OCI-LY1 (cell line): ENCODE measurements around the gene ZNF775.

Source experiments
- CTCF ChIP-seq: fragments of 200-600 bp; sonication (generic), shearing (Covaris generic); IDR thresholded peaks from 2 replicates; pipeline ENCODE4 v1.5.1; 2017; ENCODE audit warnings: mild to moderate bottlenecking, antibody characterized with exemption, low read length, moderate library complexity, mixed read lengths
- EZH2 ChIP-seq: fragments of 200-600 bp; sonication (generic), shearing (Covaris generic); IDR thresholded peaks from 2 replicates; pipeline ENCODE4 v1.8.0; 2017; ENCODE audit warnings: borderline replicate concordance, mixed run types, mild to moderate bottlenecking, antibody characterized with exemption, low read length, moderate library complexity, mixed read lengths

DNA sequence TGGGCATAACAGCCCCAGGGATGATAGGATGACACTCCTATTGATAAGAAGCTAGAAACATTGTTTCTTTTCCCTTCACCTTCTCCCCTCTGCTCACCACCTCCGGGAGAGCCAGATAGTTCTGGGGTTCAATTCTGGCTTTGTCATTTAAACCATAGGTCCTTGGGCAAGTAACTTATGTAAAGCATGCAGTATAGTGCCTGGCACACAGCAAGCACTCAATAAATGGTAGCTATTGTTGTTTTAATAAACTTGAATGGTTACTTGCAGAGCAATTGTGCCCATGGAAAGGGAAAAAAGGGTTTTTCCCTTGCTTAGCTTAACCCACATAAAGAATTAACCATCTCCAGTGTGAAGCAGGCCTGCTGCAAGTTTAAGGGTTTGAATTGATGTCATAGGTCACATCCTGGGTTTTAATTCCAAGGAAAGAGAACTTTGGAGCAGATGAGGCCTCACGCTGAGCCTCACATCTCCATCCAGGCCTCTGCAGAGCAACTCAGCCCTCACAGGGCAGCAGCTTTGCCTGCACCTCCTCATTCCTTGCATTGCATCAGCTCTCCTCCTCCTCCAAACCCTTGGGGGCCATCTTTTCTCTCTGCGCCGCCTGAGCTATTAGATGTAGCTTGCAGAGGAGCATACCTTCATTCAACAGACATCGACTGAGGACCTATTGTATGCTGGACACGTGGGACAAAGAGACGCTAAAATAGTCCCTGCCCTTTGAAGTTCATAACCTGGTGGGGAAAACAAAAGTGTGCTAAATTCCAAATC, 22.9 kb downstream of the ZNF775 start:
- TF ChIP-seq CTCF = no peak
- no peak for TF ChIP-seq EZH2
